Muscle layer of duodenum (tissue), 2 donors: ENCODE data around the gene SPATS2.
"Not testable (repeated sequence)": the region's sequence is repeated elsewhere in the genome, so short reads cannot be mapped to it uniquely, and the experiment has no call there.

ENCODE experiments used
- H3K27ac ChIP-seq: one replicate; pipeline ENCODE4 v1.7.0; 2013; ENCODE audit warnings: mild to moderate bottlenecking, low read length
- H3K27me3 ChIP-seq: one replicate; pipeline ENCODE4 v1.7.0; 2013; ENCODE audit warnings: low read depth, mild to moderate bottlenecking, control low read depth, low read length
- H3K36me3 ChIP-seq, 2 donors: one replicate each; pipeline ENCODE4 v1.7.0; 2013; ENCODE audit warnings: low read length in 2 of 2, control low read depth in 1 of 2, mild to moderate bottlenecking in 1 of 2; ENCODE audit not compliant: insufficient read depth in 2 of 2, control insufficient read depth in 1 of 2
- H3K4me1 ChIP-seq, 2 donors: one replicate each; pipeline ENCODE4 v1.7.0; 2013; ENCODE audit warnings: low read length in 2 of 2, mild to moderate bottlenecking in 2 of 2, control low read depth in 1 of 2, moderate library complexity in 1 of 2; ENCODE audit not compliant: insufficient read depth in 2 of 2, control insufficient read depth in 1 of 2
- H3K4me3 ChIP-seq, 2 donors: one replicate each; pipeline ENCODE4 v1.7.0; 2013; ENCODE audit warnings: low read length in 2 of 2, low read depth in 1 of 2, mild to moderate bottlenecking in 1 of 2
- H3K9me3 ChIP-seq, 2 donors: one replicate each; pipeline ENCODE4 v1.7.0; 2013; ENCODE audit warnings: low read length in 2 of 2, control low read depth in 1 of 2, mild to moderate bottlenecking in 1 of 2; ENCODE audit not compliant: control insufficient read depth in 1 of 2
- donor health status: healthy.

The SPATS2 gene

GRCh38 chr12:49330631-49331379 lies 36.5 kb upstream of the SPATS2 start:
- Histone ChIP-seq H3K4me1 (peaks cover 0 to 8% of the 10 kb centered on the region in 2 donors), H3K9me3 (no peaks in the 10 kb centered on the region), H3K27ac (no peak overlapping the region), H3K4me3 (no peak overlapping the region), H3K27me3 (peaks cover 26% of the 10 kb centered on the region), H3K36me3 (no peaks in the 10 kb centered on the region)

- no peak overlapping the region for H3K4me3 ChIP-seq
- H3K36me3 ChIP-seq: no peaks in the 10 kb centered on the region
- H3K4me1 ChIP-seq: peaks cover 0 to 14% of the 10 kb centered on the region in 2 donors
- H3K9me3 ChIP-seq: no peaks in the 10 kb centered on the region
- H3K27ac ChIP-seq: no peak overlapping the region
- peaks cover 33% of the 10 kb centered on the region for H3K27me3 ChIP-seq
Observed at GRCh38 chr12:49331380-49332222, 35.7 kb upstream of the SPATS2 start.

DNA sequence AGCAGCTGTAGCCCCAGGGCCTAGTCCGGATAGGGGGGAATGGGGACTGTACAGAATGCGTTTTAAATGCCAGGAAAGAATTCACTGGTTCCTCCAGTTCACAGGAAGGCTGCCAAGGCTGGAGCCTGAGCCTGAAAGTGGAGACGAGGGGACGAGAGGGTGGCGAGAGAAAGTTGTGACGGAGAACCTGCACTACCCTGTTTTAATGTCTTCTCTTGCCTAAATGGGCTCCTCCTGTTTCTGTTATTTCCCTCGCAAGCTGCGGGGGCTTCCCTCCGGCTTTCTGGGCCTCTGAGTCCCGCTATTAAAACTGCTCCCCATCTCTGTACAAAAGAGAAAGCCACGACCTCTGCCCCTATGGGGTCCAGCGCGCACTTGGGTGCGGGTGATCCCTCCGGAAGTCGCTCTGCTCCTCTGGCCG lies 34.8 kb upstream of the SPATS2 start:
- no peaks in the 10 kb centered on the region for H3K36me3 ChIP-seq
- H3K9me3 ChIP-seq: no peaks in the 10 kb centered on the region
- H3K27ac ChIP-seq: no peak overlapping the region
- H3K27me3 ChIP-seq: peaks cover 42% of the 10 kb centered on the region
- peaks cover 0 to 22% of the 10 kb centered on the region in 2 donors for H3K4me1 ChIP-seq
- H3K4me3 ChIP-seq: no peak overlapping the region

- Histone ChIP-seq H3K4me1 (peaks cover 0 to 23% of the 10 kb centered on the region in 2 donors), H3K9me3 (no peaks in the 10 kb centered on the region), H3K27ac (no peak overlapping the region), H3K27me3 (peaks cover 47% of the 10 kb centered on the region), H3K36me3 (no peaks in the 10 kb centered on the region), H3K4me3 (no peak overlapping the region)
Observed at GRCh38 chr12:49332891-49333371, 34.3 kb upstream of the SPATS2 start.

DNA sequence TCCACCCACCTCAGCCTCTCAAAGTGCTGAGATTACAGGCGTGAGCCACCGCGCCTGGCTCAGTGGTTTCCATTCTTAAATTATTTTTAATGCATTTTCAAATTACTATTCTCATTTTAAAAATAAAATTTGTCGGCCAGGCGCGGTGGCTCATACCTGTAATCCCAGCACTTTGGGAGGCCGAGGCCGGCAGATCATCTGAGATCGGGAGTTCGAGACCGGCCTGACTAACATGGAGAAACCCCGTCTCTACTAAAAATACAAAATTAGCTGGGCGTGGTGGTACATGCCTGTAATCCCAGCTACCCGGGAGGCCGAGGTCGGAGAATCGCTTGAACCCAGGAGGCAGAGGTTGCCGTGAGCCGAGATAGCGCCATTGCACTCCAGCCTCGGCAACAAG lies 33.5 kb upstream of the SPATS2 start:
- peaks cover 54% of the 10 kb centered on the region for H3K27me3 ChIP-seq
- H3K9me3 ChIP-seq, H3K36me3 ChIP-seq, H3K27ac ChIP-seq, H3K4me3 ChIP-seq: not testable (repeated sequence)
- peaks cover 0 to 23% of the 10 kb centered on the region in 2 donors for H3K4me1 ChIP-seq

GRCh38 chr12:49334226-49334625 lies 33.0 kb upstream of the SPATS2 start:
- H3K4me3 ChIP-seq: no peak overlapping the region
- H3K27me3 ChIP-seq: peaks cover 54% of the 10 kb centered on the region
- H3K27ac ChIP-seq: no peak overlapping the region
- H3K9me3 ChIP-seq: no peaks in the 10 kb centered on the region
- no peaks in the 10 kb centered on the region for H3K36me3 ChIP-seq
- peaks cover 0 to 23% of the 10 kb centered on the region in 2 donors for H3K4me1 ChIP-seq

DNA sequence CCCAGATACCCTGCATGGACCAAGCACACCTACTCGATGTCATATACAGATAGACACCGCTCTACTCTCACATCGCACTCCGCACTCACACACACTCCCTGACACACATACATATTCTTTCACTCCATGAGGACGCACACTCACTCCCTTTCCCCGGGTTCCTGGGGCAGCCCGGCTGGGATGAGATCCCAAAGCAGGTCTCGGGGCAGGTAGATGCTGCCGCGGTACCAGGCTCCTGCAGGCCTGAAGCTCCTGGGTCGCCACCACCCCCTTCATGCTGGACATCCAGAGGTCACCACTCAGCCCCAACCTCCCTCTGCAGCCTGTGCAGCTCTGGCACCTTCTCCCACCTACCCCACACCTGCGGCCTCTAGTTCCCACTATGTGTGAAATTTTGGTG lies 32.6 kb upstream of the SPATS2 start:
- H3K27ac ChIP-seq: no peak overlapping the region
- no peak overlapping the region for H3K4me3 ChIP-seq
- H3K36me3 ChIP-seq: no peaks in the 10 kb centered on the region
- H3K4me1 ChIP-seq: peaks cover 0 to 23% of the 10 kb centered on the region in 2 donors
- H3K27me3 ChIP-seq: peaks cover 54% of the 10 kb centered on the region
- no peaks in the 10 kb centered on the region for H3K9me3 ChIP-seq

DNA sequence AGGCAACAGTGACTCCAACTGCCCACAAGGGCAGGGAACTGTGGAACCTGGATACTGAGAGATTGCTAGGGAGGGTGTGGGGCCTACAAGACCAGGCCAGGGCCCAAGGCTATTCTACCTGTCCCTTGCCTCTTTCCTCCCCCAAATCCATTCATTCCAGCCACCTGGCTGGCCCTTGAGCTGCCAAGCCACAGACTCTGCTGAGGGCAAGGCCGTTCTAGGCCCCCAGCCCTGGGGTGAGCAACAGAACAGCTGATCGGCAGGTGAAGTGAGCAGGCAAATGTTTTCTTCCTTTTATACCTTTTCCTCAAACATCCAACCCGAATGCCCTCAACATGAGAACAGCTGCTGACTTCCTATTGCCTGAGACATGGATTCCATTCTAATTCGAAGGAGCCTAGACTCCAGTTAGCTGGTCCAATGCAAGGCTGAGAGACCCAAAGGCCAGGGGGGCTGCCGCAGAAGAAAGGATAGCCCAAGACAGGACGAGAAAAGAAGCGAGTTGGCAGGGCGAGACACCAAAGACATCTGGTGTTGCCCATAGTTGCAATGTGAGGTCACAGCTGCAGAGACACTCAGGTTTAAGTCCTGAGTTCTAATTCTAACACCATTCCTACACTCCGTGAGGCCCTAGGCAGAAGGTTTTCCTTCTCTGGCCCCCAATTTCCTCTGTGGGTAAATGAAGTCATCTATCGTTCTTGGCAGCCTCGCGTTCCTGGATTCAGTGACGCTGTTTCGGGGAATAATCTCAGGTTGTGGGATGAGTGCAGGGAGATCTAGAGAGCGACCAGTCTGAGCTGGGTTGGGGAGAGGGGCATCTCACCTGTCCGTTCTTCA lies 31.9 kb upstream of the SPATS2 start:
- H3K27me3 ChIP-seq: peaks cover 54% of the 10 kb centered on the region
- H3K4me3 ChIP-seq: no peak overlapping the region
- H3K4me1 ChIP-seq: peaks cover 0 to 23% of the 10 kb centered on the region in 2 donors
- no peaks in the 10 kb centered on the region for H3K9me3 ChIP-seq
- H3K36me3 ChIP-seq: no peaks in the 10 kb centered on the region
- no peak overlapping the region for H3K27ac ChIP-seq

DNA sequence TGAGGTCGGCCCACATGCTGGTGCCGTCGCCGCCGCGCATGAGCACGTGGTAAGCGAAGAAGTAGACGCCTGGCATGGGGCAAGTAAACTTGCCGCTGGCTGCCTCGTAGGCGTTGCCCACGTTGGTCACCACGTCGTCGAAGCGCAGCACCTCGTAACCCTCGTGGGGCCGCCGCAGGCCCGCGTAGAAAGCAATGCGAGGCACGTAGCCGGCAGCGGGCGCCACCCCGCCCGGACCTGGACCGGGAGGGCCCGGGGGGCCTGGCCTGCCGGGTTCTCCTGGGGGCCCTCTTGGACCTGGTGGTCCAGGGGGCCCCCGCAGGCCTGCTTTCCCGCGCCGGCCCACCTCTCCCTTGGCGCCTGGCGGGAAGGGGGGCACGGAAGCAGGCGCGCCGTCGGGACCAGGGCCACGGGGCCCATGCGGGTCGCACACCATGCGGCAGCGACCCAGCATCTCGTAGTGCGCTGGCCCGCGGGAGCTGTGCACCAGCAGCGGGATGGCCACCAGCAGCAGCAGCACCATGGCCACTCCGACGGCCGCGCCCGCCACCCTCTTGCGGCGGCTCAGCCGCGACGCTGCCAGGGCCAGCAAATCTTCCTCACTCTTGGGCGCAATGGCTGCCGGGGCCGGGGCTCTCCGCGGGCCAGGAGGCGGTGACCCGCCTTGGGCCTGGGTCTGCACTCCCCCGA lies 31.2 kb upstream of the SPATS2 start:
- Histone ChIP-seq H3K27ac (no peak overlapping the region), H3K36me3 (no peaks in the 10 kb centered on the region), H3K4me1 (peaks cover 0 to 23% of the 10 kb centered on the region in 2 donors), H3K4me3 (peak overlapping the region in 1 of 2 donors; percentile 55), H3K27me3 (peaks cover 54% of the 10 kb centered on the region), H3K9me3 (no peaks in the 10 kb centered on the region)

DNA sequence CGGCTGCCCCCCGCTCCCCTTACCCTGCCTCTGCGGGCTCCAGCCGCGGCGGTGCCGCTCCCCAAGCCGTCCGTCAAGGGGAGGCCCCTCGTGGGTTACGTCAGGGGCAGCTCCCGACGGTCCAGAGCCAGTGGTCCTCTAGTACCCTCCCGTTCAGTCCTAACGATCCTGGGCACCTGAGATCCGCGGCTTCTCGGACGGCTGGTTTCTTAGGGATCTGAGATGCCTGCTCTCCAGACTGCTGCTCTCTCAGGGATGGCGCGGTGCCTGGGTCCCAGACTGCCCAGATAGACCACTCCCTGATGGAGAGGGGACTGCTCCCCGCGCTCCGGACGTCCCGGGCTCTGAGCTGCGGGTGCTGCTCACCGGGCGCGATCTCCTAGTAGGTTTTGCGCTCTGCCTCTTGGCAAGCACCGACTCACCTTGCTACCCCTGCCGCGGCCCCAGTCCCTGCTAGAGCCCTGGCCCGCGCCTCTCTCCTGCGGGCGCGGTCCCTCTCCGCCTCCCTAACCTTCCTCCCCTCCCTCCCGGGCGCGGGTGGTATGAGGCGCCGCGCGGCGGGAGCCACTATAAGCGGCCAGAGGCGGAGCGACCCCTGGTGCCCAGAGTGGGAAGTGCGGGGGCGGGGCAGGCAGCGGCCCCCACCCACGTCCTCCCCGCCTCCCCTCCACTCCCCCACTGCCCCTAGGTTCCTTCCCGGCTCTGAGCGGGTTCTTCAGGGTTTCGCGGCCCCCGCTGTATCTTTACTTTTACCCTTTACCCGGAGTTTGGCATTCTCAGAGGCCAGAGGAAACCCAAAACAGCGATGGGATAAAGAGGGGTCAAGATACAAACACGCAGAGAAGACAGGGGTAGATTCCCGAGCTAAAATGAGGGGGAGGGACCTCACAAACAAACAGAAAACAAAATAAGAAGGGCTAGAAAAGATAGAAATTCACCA lies 30.3 kb upstream of the SPATS2 start, which contains the start of gene C1QL4:
Gene C1QL4, minus strand, starts transcription at position 544 of the 940 bp plus-strand sequence. CDS start 711 bp downstream, outside the sequence.
- Histone ChIP-seq H3K27me3 (peaks cover 51% of the 10 kb centered on the region), H3K9me3 (no peaks in the 10 kb centered on the region), H3K27ac (no peak within 1 kb of the TSS), H3K4me1 (peaks cover 0 to 25% of the 10 kb centered on the region in 2 donors), H3K36me3 (no peaks in the 10 kb centered on the region), H3K4me3 (peak within 1 kb of the TSS; percentile 26 to 55)
